ENCODE measurements around the gene WDR6. TPM values are rescaled to one million over a fixed set of nuclear protein-coding genes. Genes with fewer than 3 reads are reported as not detected.

Gene WDR6
- total RNA-seq, 1 experiment from 2014 or later: 174 TPM

- H3K36me3 ChIP-seq (ENCODE audit: control insufficient read depth in 1 of 2, insufficient read depth in 2 of 2, low read length in 2 of 2): peaks cover 41 to 51% of the 10 kb centered on the region in 2 experiments
- no peak overlapping the region for H3K9ac ChIP-seq (ENCODE audit: low read length)
- no peaks in the 10 kb centered on the region for H3K4me1 ChIP-seq (ENCODE audit: control insufficient read depth in 1 of 2, insufficient read depth in 2 of 2, low read length in 2 of 2)
- no TSS peak for BruUV-seq (replicated peaks)
- no peak overlapping the region for H2AFZ ChIP-seq (ENCODE audit: low read depth, low read length, poor library complexity, severe bottlenecking)
- CTCF ChIA-PET: no interaction called here
- intact Hi-C loops (cut with micrococcal nuclease): no loop called here
- H3K9me2 ChIP-seq (ENCODE audit: insufficient read depth): no peaks in the 10 kb centered on the region
- no peak overlapping the region for H3K4me3 ChIP-seq (replicated peaks in 1 of 2; ENCODE audit: low read depth in 1 of 2, low read length in 2 of 2)
- RAD21 ChIA-PET (ENCODE audit: low non-redundant PET in 1 of 2, low total read pairs in 2 of 2, uncharacterized antibody in 2 of 2, unreplicated experiment in 2 of 2): no interaction called here
- no peaks in the 10 kb centered on the region for H3K27me3 ChIP-seq (ENCODE audit: insufficient read depth, low read length)
- H3K4me2 ChIP-seq (ENCODE audit: low read length): no peak overlapping the region
- no peaks in the 10 kb centered on the region for H4K20me1 ChIP-seq (ENCODE audit: insufficient read depth)
- ATAC-seq (no peak), DNase-seq (ENCODE audit: low read depth, low spot score) (no peak)
- POLR2A ChIA-PET: no interaction called here
- TF ChIP-seq EGR1 (IDR thresholded peaks at IDR 0.05; ENCODE audit: low read depth): no peak
- no peak for TF ChIP-seq EZH2 (IDR thresholded peaks at IDR 0.05)
- TF ChIP-seq SIN3A (IDR thresholded peaks at IDR 0.05; ENCODE audit: low read depth): no peak
- no peak for TF ChIP-seq ZNF274 (IDR thresholded peaks at IDR 0.05; ENCODE audit: low read depth, low read length)
- TF ChIP-seq RAD21 (IDR thresholded peaks at IDR 0.05; ENCODE audit: low read depth): no peak
- no peak for TF ChIP-seq REST (IDR thresholded peaks at IDR 0.05; ENCODE audit: low read depth)
- TF ChIP-seq ATF3 (IDR thresholded peaks at IDR 0.05): no peak
- H3K79me2 ChIP-seq (ENCODE audit: insufficient read depth, low read length): peaks cover 4% of the 10 kb centered on the region; the same call in 1 of the 2 replicates
- H3K27ac ChIP-seq (ENCODE audit: low read depth, low read length): no peak overlapping the region
- no peaks in the 10 kb centered on the region for H3K9me3 ChIP-seq (ENCODE audit: control insufficient read depth in 1 of 2, insufficient read depth in 1 of 2, low read depth in 1 of 2, low read length in 2 of 2)
Measured at GRCh38 chr3:48982016-48982415, 25.2 kb upstream of the WDR6 start.
